ENCODE results near the gene HLA-DPA1. TPM values are rescaled to one million over a fixed set of nuclear protein-coding genes. Genes with fewer than 3 reads are reported as not detected.

Gene HLA-DPA1
- polyA plus RNA-seq, 1 experiment, result 0.10 TPM

DNA sequence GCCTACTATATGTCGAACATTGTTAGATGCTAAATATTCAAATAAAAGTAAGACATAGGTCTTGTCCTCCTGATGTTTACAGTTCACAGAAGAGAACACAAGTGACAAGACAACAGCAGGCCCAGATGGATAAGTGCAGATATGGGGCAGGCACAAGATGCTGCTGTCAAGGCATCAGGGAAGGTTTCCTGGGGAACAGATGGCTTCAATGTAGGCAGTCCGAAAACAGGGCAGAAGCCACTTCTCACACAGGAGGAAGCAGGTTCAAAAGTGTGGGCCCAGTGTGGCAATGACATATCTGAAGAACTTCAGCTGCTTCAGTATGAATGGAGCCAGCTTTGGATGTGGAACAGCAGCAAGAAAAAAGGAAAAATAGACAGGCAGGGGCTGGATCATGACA, 34.9 kb upstream of the HLA-DPA1 start:
- Histone ChIP-seq H3K27ac (ENCODE audit: low read depth, low read length) (no peak overlapping the region), H3K4me3 (ENCODE audit: low read depth, low read length) (no peak overlapping the region), H3K9me3 (ENCODE audit: control insufficient read depth, insufficient read depth, low read length) (no peaks in the 10 kb centered on the region), H3K27me3 (ENCODE audit: control insufficient read depth, insufficient read depth, low read length) (peaks cover 3% of the 10 kb centered on the region)
- ChIA-PET POLR2A (no interaction called here), CTCF (interaction anchor here (1.5 kb wide), 1 partner anchor 140 kb away, joined by 3 read pairs; no protein-coding TSS in a partner anchor)
- DNase-seq (ENCODE audit: low read depth, low spot score), result no peak
- TF ChIP-seq, protein P1, sequence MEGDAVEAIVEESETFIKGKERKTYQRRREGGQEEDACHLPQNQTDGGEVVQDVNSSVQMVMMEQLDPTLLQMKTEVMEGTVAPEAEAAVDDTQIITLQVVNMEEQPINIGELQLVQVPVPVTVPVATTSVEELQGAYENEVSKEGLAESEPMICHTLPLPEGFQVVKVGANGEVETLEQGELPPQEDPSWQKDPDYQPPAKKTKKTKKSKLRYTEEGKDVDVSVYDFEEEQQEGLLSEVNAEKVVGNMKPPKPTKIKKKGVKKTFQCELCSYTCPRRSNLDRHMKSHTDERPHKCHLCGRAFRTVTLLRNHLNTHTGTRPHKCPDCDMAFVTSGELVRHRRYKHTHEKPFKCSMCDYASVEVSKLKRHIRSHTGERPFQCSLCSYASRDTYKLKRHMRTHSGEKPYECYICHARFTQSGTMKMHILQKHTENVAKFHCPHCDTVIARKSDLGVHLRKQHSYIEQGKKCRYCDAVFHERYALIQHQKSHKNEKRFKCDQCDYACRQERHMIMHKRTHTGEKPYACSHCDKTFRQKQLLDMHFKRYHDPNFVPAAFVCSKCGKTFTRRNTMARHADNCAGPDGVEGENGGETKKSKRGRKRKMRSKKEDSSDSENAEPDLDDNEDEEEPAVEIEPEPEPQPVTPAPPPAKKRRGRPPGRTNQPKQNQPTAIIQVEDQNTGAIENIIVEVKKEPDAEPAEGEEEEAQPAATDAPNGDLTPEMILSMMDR (IDR thresholded peaks at IDR 0.05; ENCODE audit: low read depth, low read length), result no peak

DNA sequence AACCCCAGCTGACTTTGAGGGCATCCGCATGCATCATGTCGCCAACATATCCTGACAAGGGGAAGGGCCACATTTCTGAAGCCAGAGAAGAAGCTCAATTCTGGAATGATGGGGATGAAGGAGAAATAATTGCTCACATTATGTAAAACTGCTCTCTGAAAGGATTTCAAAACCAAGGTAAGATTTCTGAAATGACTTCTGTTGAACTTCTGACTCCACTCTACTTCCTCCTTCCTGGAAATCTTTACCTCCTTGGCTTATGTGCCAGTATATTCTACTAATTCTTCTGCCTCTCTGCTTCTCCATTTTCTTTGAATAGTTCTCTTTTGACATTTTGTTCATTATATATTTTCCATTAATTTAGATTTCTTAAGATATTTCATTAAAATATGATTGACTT, 34.2 kb upstream of the HLA-DPA1 start:
- Histone ChIP-seq H3K4me3 (ENCODE audit: low read depth, low read length) (no peak overlapping the region), H3K27me3 (ENCODE audit: control insufficient read depth, insufficient read depth, low read length) (peaks cover 5% of the 10 kb centered on the region), H3K27ac (ENCODE audit: low read depth, low read length) (no peak overlapping the region), H3K9me3 (ENCODE audit: control insufficient read depth, insufficient read depth, low read length) (no peaks in the 10 kb centered on the region)
- TF ChIP-seq, protein P1 (IDR thresholded peaks at IDR 0.05; ENCODE audit: low read depth, low read length), result no peak
- DNase-seq (ENCODE audit: low read depth, low spot score), result no peak
- ChIA-PET CTCF (interaction anchor here (1.5 kb wide), 1 partner anchor 140 kb away, joined by 3 read pairs; no protein-coding TSS in a partner anchor), POLR2A (no interaction called here)

DNA sequence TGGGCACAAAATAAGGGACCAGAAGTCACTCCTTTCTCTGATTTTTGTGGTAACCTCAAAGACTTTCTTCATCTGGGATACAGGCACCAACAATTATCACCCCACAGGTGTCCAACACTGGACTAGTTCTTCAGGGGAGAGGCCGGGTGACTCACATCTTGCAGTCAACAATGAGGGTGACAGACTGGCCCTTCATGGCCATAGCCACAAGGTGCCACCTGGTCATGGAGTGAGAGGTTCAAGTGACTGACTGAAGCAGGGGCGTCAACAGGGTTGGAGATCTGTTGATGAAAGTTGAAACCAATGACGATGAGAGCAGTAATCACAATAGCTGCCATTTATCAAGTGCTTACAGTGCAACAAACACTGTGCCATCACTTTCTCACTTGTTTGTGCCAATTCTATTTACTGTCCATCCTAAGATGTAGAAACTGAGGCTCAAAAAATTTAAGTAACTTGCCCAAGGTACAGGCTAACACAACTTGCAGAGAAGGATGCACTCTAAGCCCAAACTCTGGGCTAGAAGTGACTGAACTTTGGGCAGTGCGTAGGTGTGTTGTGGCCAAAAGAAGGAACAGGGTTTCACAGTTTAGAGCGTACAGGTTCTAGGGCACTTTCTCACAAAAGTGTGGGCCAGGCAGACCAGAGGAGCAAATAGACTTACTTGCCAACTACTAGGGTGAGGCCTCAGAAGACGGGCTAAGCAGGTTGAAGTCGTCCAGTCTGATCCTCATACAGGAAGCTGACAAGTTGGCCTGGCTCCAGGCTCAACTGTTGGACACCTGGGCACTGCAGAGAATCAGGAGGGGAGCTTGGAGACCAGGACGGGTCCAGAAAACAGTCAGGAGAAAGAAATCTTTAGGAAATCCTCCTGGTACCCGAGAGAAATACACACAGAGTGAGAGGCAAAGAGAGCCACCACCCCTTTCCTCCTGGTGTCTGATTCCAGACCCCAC, 32.7 kb upstream of the HLA-DPA1 start:
- no peak for DNase-seq (ENCODE audit: low read depth, low spot score)
- TF ChIP-seq, protein P1 (IDR thresholded peaks at IDR 0.05; ENCODE audit: low read depth, low read length), result no peak
- Histone ChIP-seq H3K9me3 (ENCODE audit: control insufficient read depth, insufficient read depth, low read length) (no peaks in the 10 kb centered on the region), H3K4me3 (ENCODE audit: low read depth, low read length) (no peak overlapping the region), H3K27ac (ENCODE audit: low read depth, low read length) (no peak overlapping the region), H3K27me3 (ENCODE audit: control insufficient read depth, insufficient read depth, low read length) (peaks cover 5% of the 10 kb centered on the region)
- POLR2A ChIA-PET, result no interaction called here
- CTCF ChIA-PET, result no interaction called here

DNA sequence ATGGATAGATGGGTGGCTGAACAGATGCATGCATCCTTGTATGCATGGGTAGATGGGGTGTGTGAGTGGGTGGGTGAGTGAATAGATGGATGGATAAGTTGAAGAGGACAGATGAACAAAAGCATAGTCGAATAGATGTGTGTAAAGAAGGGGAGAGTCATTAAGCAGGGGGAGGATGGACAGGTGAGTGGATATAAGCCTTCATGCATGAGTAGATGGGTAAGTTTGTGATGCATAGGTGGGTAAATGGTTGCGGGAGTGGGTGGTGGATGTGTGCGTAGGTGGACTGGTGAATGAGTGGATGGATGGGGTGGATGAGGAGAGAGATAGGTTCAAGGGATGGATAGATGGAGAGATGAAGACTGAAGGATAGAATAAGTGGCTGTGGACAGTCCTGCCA, 31.9 kb upstream of the HLA-DPA1 start:
- Histone ChIP-seq H3K27ac (ENCODE audit: low read depth, low read length) (no peak overlapping the region), H3K27me3 (ENCODE audit: control insufficient read depth, insufficient read depth, low read length) (peaks cover 5% of the 10 kb centered on the region), H3K4me3 (ENCODE audit: low read depth, low read length) (no peak overlapping the region), H3K9me3 (ENCODE audit: control insufficient read depth, insufficient read depth, low read length) (no peaks in the 10 kb centered on the region)
- POLR2A ChIA-PET, result no interaction called here
- CTCF ChIA-PET, result no interaction called here
- no peak for DNase-seq (ENCODE audit: low read depth, low spot score)
- TF ChIP-seq, protein P1 (IDR thresholded peaks at IDR 0.05; ENCODE audit: low read depth, low read length), result no peak

DNA sequence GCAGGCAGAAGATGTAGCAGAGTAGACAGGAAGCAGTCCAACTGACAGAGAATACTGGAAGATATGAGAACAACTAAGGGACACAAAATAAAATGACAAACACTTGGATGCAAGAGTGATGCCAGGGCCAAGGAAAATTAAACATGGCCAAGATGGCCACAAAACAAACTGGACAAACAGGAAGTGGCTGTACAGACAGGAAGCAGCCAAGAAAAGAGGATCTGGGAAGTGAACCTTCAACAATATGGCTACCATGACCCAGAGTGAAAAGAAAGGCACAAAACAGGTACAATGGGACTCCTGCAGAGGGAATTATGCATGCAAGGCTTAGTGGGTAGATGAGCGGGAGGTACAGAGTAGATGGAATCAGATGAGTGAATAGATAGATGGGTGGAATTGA, 31.4 kb upstream of the HLA-DPA1 start:
- H3K27ac ChIP-seq (ENCODE audit: low read depth, low read length), result no peak overlapping the region
- no peaks in the 10 kb centered on the region for H3K9me3 ChIP-seq (ENCODE audit: control insufficient read depth, insufficient read depth, low read length)
- TF ChIP-seq, protein P1 (IDR thresholded peaks at IDR 0.05; ENCODE audit: low read depth, low read length), result no peak
- ChIA-PET CTCF (no interaction called here), POLR2A (no interaction called here)
- peaks cover 5% of the 10 kb centered on the region for H3K27me3 ChIP-seq (ENCODE audit: control insufficient read depth, insufficient read depth, low read length)
- H3K4me3 ChIP-seq (ENCODE audit: low read depth, low read length), result no peak overlapping the region
- no peak for DNase-seq (ENCODE audit: low read depth, low spot score)
